Chondrocyte (in vitro differentiated cells): ENCODE measurements around the gene CWC27. TPM values are rescaled to one million over a fixed set of nuclear protein-coding genes. Genes with fewer than 3 reads are reported as not detected.

ENCODE experiments used
- DNase-seq: peaks from one replicate; pipeline ENCODE4 v3.0.0; 2021; ENCODE audit warnings: mixed read lengths, low spot score
- H3K27ac Mint-ChIP-seq: one replicate; pipeline ENCODE4 v1.8.0; 2021; ENCODE audit warnings: mild to moderate bottlenecking, moderate library complexity, mixed read lengths; ENCODE audit not compliant: unreplicated experiment
- H3K27me3 Mint-ChIP-seq: 2 replicates; pipeline ENCODE4 v1.8.0; 2021; ENCODE audit warnings: low read depth, mixed read lengths
- H3K36me3 Mint-ChIP-seq: 2 replicates; pipeline ENCODE4 v1.8.0; 2021; ENCODE audit warnings: low read depth, mixed read lengths
- H3K4me1 Mint-ChIP-seq: 2 replicates; pipeline ENCODE4 v1.8.0; 2021; ENCODE audit warnings: low read depth, mild to moderate bottlenecking, mixed read lengths
- H3K4me3 Mint-ChIP-seq: one replicate; pipeline ENCODE4 v1.8.0; 2021; ENCODE audit warnings: mild to moderate bottlenecking, moderate library complexity, mixed read lengths; ENCODE audit not compliant: unreplicated experiment
- H3K9me3 Mint-ChIP-seq: 2 replicates; pipeline ENCODE4 v1.8.0; 2021; ENCODE audit warnings: low read depth, mixed read lengths
- total RNA-seq: library from RNA; stranded (reverse); gene quantifications from 3 replicates; pipeline ENCODE4 v1.2.1, GENCODE V29; 2021
- TF ChIP-seq, protein P1 (sequence below): fragments of 200-600 bp; sonication (generic); IDR thresholded peaks from 2 replicates; pipeline ENCODE4 v1.5.0; 2021; ENCODE audit warnings: antibody characterized with exemption, mild to moderate bottlenecking, moderate library complexity

The CWC27 gene
- total RNA-seq, 1 donor from 2014 or later, result 19.5 TPM

- TF ChIP-seq, protein P1, sequence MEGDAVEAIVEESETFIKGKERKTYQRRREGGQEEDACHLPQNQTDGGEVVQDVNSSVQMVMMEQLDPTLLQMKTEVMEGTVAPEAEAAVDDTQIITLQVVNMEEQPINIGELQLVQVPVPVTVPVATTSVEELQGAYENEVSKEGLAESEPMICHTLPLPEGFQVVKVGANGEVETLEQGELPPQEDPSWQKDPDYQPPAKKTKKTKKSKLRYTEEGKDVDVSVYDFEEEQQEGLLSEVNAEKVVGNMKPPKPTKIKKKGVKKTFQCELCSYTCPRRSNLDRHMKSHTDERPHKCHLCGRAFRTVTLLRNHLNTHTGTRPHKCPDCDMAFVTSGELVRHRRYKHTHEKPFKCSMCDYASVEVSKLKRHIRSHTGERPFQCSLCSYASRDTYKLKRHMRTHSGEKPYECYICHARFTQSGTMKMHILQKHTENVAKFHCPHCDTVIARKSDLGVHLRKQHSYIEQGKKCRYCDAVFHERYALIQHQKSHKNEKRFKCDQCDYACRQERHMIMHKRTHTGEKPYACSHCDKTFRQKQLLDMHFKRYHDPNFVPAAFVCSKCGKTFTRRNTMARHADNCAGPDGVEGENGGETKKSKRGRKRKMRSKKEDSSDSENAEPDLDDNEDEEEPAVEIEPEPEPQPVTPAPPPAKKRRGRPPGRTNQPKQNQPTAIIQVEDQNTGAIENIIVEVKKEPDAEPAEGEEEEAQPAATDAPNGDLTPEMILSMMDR, result no peak
- Mint-ChIP-seq H3K27ac (peak overlapping the region; percentile 66), H3K4me3 (no peak overlapping the region), H3K4me1 (peaks cover 21% of the 10 kb centered on the region), H3K36me3 (peaks cover 5% of the 10 kb centered on the region), H3K9me3 (peaks cover 10% of the 10 kb centered on the region), H3K27me3 (no peaks in the 10 kb centered on the region)
- no peak for DNase-seq
Observed at GRCh38 chr5:65050826-65051498, 282.2 kb downstream of the CWC27 start.

- Mint-ChIP-seq H3K9me3 (peaks cover 20% of the 10 kb centered on the region), H3K36me3 (peaks cover 10% of the 10 kb centered on the region), H3K27me3 (no peaks in the 10 kb centered on the region), H3K27ac (peak overlapping the region; percentile 1), H3K4me3 (peak overlapping the region; percentile 44), H3K4me1 (peaks cover 37% of the 10 kb centered on the region)
- DNase-seq, result no peak
- TF ChIP-seq, protein P1, result no peak
Observed at GRCh38 chr5:65055938-65056337, 287.2 kb downstream of the CWC27 start.

DNA sequence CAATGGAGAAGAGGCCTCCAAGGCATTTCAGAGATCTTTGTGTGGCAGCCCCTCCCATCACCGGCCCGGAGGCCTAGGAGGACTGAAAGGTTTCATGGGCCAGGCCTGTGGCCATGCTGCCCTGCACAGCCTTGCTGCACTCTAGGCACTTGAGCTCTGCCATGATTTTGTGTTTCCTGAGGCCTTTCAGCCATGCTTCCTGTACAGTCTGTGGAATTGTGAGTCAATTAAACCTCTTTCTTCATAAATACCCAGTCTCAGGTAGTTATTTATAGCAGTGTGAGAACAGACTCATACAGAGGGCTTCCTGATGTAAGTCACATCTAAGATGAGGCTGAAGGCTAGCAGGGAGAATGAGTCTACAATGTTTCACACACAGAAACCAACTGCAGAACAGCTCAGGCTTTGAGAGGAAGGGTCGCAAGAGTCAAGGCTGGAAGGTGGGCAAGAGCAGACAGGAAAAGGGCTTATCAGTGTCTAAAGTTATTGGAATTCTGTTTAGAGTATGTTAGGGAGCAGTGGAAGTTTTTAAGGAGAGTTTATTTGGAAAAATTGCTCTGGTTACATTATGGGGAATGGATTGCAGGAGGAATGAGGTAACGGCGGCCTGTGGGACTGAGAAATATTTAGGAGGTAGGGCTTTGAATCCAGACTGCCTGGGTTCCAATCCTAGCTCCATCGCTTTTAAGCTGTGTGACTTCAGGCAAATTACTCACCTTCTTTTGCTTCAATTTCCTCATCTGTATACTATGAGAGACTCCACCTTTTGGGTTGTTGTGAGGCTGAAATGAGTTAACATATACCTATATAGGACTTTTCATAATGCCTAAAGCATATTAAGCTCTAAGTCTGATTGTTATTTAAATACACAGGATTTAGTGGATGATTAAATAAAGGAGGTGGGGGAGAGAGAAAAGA, 291.2 kb downstream of the CWC27 start:
- Mint-ChIP-seq H3K9me3 (peaks cover 16% of the 10 kb centered on the region), H3K4me3 (no peak overlapping the region), H3K4me1 (peaks cover 62% of the 10 kb centered on the region), H3K36me3 (peaks cover 8% of the 10 kb centered on the region), H3K27ac (peak overlapping the region; percentile 98), H3K27me3 (no peaks in the 10 kb centered on the region)
- TF ChIP-seq, protein P1, result no peak
- DNase-seq, result no peak

DNA sequence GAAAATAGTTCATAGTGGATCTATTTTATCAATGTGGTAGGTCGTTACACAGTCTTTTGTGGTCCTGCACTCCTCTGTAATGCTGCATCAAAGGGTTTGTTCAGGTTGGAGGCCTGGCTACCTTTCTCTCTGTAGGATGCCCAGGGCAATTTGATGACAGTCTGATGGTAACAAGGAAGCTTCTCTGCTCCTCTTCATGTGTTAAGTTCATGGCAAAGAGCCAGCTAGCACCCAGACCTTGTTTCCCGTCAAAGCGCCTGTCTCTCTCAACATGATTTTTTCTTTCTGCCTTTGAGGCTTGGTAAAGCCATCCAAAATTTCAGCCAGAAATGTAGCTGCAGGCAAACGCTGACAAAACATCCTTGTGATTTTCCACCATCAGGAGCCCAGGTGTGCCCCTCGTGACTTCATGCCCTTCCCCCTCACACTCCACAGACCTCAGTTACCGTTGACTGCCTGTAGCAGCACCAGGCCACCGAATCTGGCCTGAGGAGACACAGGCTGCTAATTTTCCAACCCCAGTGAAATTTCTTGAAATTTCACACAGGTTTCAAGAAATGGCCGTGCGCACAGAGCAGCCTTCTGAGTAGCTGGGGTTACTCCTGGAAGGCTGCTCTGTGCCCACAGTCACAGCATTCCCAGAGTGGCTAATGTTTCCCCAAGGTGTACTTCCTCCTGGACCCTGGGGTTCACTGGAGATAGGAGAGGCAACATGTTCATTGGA, 292.7 kb downstream of the CWC27 start:
- TF ChIP-seq, protein P1, result no peak
- peaks cover 70% of the 10 kb centered on the region for H3K4me1 Mint-ChIP-seq
- H3K9me3 Mint-ChIP-seq, result peaks cover 7% of the 10 kb centered on the region
- H3K36me3 Mint-ChIP-seq, result peaks cover 5% of the 10 kb centered on the region
- peak overlapping the region; percentile 73 for H3K27ac Mint-ChIP-seq
- H3K27me3 Mint-ChIP-seq, result no peaks in the 10 kb centered on the region
- no peak for DNase-seq
- H3K4me3 Mint-ChIP-seq, result no peak overlapping the region

DNA sequence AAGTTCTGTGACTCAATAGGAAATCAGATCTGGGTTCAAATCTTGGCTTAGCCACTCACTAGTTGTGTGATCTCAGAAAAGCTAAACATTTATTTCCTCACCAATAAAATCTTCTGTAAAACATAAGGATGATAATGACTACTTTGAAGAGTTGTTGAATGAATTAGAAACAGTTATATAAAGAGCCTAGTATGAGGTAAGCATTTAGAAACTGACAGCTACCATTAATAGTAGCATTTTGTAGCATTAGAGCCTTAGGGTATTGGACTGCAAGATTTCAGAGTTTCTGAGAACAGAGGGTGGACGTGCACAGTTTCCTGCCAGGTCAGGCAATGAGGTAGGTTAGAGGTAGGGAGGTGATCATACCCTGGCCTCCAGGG, 293.2 kb downstream of the CWC27 start:
- Mint-ChIP-seq H3K27ac (peak overlapping the region; percentile 99), H3K4me1 (peaks cover 72% of the 10 kb centered on the region), H3K9me3 (peaks cover 5% of the 10 kb centered on the region), H3K4me3 (no peak overlapping the region), H3K36me3 (peaks cover 5% of the 10 kb centered on the region), H3K27me3 (no peaks in the 10 kb centered on the region)
- TF ChIP-seq, protein P1, result no peak
- no peak for DNase-seq
